ENCODE results near the gene ERFE.

The ERFE gene

GRCh38 chr2:238207006-238207405 lies 48.2 kb downstream of the ERFE start:
- DNase-seq (ENCODE audit: low read depth): no peak

GRCh38 chr2:238216651-238217184 lies 57.9 kb downstream of the ERFE start:
- no peak for DNase-seq (ENCODE audit: low read depth)

All from activated gamma-delta T cell treated with anti-CD3 and anti-CD28 coated beads, Interleukin-2, amount 50 U/mL, for 16 hours (primary cell).